ENCODE results near the gene ASB15.
"Not testable (repeated sequence)": the region's sequence is repeated elsewhere in the genome, so short reads cannot be mapped to it uniquely, and the experiment has no call there.

The ASB15 gene

GRCh38 chr7:123632808-123633207, 31.2 kb downstream of the ASB15 start:
- no peak for DNase-seq (ENCODE audit: low read depth in 1 of 2, low spot score in 1 of 2)
- in situ Hi-C loops (cut with HindIII; ENCODE audit: low pct_unique_long_range_greater_than_20kb, low sequenced_read_pairs): no loop called here
- no peak for TF ChIP-seq JUND (IDR thresholded peaks at IDR 0.05; ENCODE audit: low read depth)

GRCh38 chr7:123633553-123633952, 31.9 kb downstream of the ASB15 start:
- DNase-seq (ENCODE audit: low read depth in 1 of 2, low spot score in 1 of 2): no peak
- no peak for TF ChIP-seq JUND (IDR thresholded peaks at IDR 0.05; ENCODE audit: low read depth)
- in situ Hi-C loops (cut with HindIII; ENCODE audit: low pct_unique_long_range_greater_than_20kb, low sequenced_read_pairs): no loop called here

- in situ Hi-C loops (cut with HindIII; ENCODE audit: low pct_unique_long_range_greater_than_20kb, low sequenced_read_pairs); DNase-seq (ENCODE audit: low read depth in 1 of 2, low spot score in 1 of 2): not testable (repeated sequence)
Measured at GRCh38 chr7:123634011-123634573, 32.5 kb downstream of the ASB15 start.

GRCh38 chr7:123635551-123636359, 34.1 kb downstream of the ASB15 start:
- in situ Hi-C loops (cut with HindIII; ENCODE audit: low pct_unique_long_range_greater_than_20kb, low sequenced_read_pairs): no loop called here
- DNase-seq (ENCODE audit: low read depth in 1 of 2, low spot score in 1 of 2): peak in 1 of 2 experiments; percentile 31
- TF ChIP-seq JUND (IDR thresholded peaks at IDR 0.05; ENCODE audit: low read depth): no peak

- in situ Hi-C loops (cut with HindIII; ENCODE audit: low pct_unique_long_range_greater_than_20kb, low sequenced_read_pairs): no loop called here
- no peak for DNase-seq (ENCODE audit: low read depth in 1 of 2, low spot score in 1 of 2)
Measured at GRCh38 chr7:123637203-123637602, 35.6 kb downstream of the ASB15 start.

DNA sequence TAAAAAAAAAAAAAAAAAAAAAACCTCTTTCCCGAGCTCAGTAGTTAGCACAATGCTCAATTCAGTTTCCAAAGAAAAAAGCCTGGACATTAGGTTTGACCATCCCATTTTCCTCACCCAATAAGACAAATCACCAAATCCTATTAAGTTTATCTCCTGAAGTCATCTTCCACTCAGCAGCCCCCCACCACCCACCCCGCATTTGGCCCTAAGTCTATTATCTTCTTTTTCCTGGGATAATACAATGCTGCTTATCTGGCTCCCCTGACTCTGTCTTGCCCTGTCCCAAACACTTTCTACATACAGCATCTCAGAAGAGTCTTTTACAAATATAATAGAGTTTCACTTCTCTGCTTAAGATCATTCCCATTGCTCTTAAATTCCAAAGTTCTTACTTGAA, 36.3 kb downstream of the ASB15 start:
- no peak for DNase-seq (ENCODE audit: low read depth in 1 of 2, low spot score in 1 of 2)
- in situ Hi-C loops (cut with HindIII; ENCODE audit: low pct_unique_long_range_greater_than_20kb, low sequenced_read_pairs): no loop called here
- TF ChIP-seq JUND (IDR thresholded peaks at IDR 0.05; ENCODE audit: low read depth): no peak

More at GRCh38 chr7:123637203-123637602, 35.6 kb downstream of the ASB15 start:
- no peak for TF ChIP-seq JUND (IDR thresholded peaks at IDR 0.05; ENCODE audit: low read depth)

GRCh38 chr7:123639631-123640030, 38.0 kb downstream of the ASB15 start:
- DNase-seq (ENCODE audit: low read depth in 1 of 2, low spot score in 1 of 2): no peak
- in situ Hi-C loops (cut with HindIII; ENCODE audit: low pct_unique_long_range_greater_than_20kb, low sequenced_read_pairs): no loop called here
- no peak for TF ChIP-seq JUND (IDR thresholded peaks at IDR 0.05; ENCODE audit: low read depth)

- no peak for DNase-seq (ENCODE audit: low read depth in 1 of 2, low spot score in 1 of 2)
- no peak for TF ChIP-seq JUND (IDR thresholded peaks at IDR 0.05; ENCODE audit: low read depth)
- in situ Hi-C loops (cut with HindIII; ENCODE audit: low pct_unique_long_range_greater_than_20kb, low sequenced_read_pairs): no loop called here
Measured at GRCh38 chr7:123640583-123640982, 39.0 kb downstream of the ASB15 start.

DNA sequence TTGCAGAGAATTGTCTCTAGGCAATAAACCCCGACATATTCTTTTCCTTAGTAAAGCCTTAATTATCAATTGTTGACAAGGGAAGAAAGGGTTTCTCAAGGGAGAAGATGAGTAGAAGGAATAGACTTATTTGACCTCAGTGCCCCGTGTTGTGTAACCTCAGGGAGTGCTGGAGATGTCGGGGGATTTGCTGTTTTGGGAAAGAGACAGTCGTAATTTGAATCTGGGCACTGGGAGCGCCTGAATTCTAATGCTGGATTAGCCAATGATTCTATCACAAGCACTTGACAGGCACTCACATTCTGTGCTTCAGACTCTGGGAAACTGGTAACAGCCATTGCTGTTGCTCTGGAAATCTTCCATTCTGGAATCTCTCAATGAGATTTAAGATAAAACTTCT, 40.3 kb downstream of the ASB15 start:
- no peak for DNase-seq (ENCODE audit: low read depth in 1 of 2, low spot score in 1 of 2)
- no peak for TF ChIP-seq JUND (IDR thresholded peaks at IDR 0.05; ENCODE audit: low read depth)
- in situ Hi-C loops (cut with HindIII; ENCODE audit: low pct_unique_long_range_greater_than_20kb, low sequenced_read_pairs): no loop called here

- in situ Hi-C loops (cut with HindIII; ENCODE audit: low pct_unique_long_range_greater_than_20kb, low sequenced_read_pairs): no loop called here
- TF ChIP-seq JUND (IDR thresholded peaks at IDR 0.05; ENCODE audit: low read depth): no peak
- no peak for DNase-seq (ENCODE audit: low read depth in 1 of 2, low spot score in 1 of 2)
Measured at GRCh38 chr7:123643495-123644441, 42.1 kb downstream of the ASB15 start.

- in situ Hi-C loops (cut with HindIII; ENCODE audit: low pct_unique_long_range_greater_than_20kb, low sequenced_read_pairs): no loop called here
- no peak for DNase-seq (ENCODE audit: low read depth in 1 of 2, low spot score in 1 of 2)
- no peak for TF ChIP-seq JUND (IDR thresholded peaks at IDR 0.05; ENCODE audit: low read depth)
Measured at GRCh38 chr7:123645516-123645915, 43.9 kb downstream of the ASB15 start.

GRCh38 chr7:123647106-123647730, 45.6 kb downstream of the ASB15 start:
- TF ChIP-seq JUND (IDR thresholded peaks at IDR 0.05; ENCODE audit: low read depth): no peak
- in situ Hi-C loops (cut with HindIII; ENCODE audit: low pct_unique_long_range_greater_than_20kb, low sequenced_read_pairs): no loop called here
- DNase-seq (ENCODE audit: low read depth in 1 of 2, low spot score in 1 of 2): no peak
